HG03175 (cell line): ENCODE results near the gene PDZD2.

Experiments used
- ATAC-seq: cut with Tn5 transposase; IDR thresholded peaks from one replicate; pipeline ENCODE4 v1.9.1; 2021; ENCODE audit warnings: mild to moderate bottlenecking, moderate library complexity; ENCODE audit not compliant: unreplicated experiment

The PDZD2 gene

DNA sequence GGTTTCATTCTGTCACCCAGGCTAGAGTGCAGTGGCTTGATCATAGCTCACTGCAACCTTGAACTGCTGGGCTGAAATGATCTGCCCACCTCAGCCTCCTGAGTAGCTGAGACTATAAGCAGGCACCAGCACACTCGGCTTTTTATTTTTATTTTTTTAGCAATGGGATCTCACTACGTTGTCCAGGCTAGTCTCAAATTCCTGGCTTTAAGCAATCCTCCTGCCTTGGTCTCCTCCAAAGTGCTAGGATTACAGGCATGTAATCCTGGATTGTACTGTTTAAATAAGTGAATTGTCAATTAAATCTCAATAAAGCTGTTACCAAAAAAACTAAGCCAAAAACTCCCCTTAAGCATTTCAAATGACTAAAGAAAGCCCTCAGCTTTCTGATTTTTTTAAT, 516.3 kb downstream of the PDZD2 start:
- ATAC-seq = no peak

DNA sequence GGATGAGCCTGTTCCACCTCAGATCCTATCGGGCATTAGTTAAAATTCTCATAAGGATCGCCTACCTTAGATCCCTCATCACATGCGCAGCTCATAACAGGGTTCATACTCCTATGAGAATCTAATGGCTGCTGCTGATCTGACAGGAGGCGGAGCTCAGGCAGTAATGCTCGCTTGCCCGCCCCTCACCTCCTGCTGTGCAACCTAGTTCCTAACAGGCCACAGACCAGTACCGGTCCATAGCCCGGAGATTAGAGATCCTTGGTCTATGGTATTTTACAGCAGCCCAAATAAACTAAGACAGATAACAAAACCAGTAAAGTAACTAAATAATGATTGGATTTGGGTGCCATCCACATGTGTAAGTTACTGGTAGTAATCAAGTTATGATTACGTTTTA, 517.7 kb downstream of the PDZD2 start:
- no peak for ATAC-seq

GRCh38 chr5:32157078-32157477, 518.1 kb downstream of the PDZD2 start:
- ATAC-seq = no peak

DNA sequence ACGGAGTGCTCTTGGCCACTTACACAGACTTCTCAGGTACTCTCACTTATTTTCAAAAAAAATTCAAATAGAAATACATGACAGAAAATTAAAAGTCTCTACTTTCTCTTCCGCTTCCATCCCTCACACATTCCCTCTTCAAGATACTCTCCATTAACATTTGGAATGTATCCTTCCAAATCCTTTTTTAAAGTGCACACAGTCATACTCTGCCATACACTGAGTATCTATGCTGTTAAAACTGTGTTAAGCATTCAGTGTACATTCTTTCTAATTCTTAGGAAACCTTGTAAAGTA, 519.7 kb downstream of the PDZD2 start:
- no peak for ATAC-seq

DNA sequence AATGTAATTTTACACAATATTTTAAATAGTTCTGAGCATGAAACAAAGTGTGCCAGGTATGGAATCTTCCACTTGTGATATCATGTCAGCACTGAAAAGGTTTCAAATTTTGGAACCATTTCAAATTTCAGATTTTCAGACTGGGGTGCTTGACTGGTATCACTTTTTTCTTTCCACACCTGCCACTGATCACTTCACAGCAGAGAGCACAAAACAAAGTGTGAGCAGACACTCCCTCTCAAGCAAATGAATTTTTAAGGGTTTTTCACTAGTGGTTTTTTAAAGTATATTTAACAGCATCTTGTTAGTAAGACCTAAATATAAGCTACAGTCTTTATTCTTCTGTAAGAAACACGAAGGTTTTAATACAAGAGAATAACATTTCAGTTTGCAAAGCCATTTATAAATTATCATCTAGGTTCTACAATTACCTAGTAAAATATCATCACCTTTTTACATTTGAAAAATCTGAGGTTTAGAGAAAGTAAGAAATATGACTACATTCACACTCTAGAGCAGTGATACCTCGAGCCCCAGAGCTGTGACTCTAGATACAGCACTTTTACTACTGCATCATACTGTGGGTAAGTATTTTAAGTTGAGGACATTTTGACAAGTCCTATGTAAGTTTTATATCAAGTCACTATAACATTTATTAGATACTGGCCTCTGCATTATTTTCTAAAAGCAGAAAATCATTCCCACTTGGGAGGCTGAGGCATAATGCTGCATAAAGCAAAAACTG, 520.6 kb downstream of the PDZD2 start:
- no peak for ATAC-seq

DNA sequence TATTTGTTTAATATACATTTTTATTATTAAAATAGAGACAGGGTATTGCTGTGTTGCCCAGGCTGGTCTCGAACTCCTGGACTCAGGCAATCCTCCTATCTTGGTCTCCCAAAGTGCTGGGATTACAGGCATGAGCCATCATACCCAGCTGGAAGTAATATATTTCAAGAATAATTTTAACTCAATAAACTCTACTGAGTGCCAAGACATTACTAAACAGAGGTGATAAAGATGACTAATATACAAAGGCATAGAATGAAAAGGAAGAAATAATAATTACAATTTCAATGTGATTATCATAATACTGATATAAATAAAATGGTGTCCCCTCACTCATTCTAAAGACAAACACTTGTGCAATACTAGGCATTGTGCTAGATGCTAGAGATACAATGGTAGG, 521.3 kb downstream of the PDZD2 start:
- ATAC-seq = no peak
